Spleen (tissue), 11 donors: ENCODE measurements around the gene WNT7A. TPM values are rescaled to one million over a fixed set of nuclear protein-coding genes. Genes with fewer than 3 reads are reported as not detected.
"Not testable (repeated sequence)": the region's sequence is repeated elsewhere in the genome, so short reads cannot be mapped to it uniquely, and the experiment has no call there.

ENCODE experiments used
- DNase-seq: peaks from one replicate; pipeline ENCODE4 v3.0.0-alpha.2; 2020
- H3K27ac ChIP-seq, 8 donors: fragments of 200-600 bp; sonication (generic) in 7 of 8; 1 replicate in 4 of 8; 2 replicates in 4 of 8; pipeline versions ENCODE4 v1.5.0 to v1.8.0; 2016 to 2021; ENCODE audit warnings: inconsistent platforms in 4 of 8, mild to moderate bottlenecking in 4 of 8, moderate library complexity in 1 of 8
- H3K27me3 ChIP-seq, 7 donors: fragments of 200-600 bp; sonication (generic) in 6 of 7; replicated peaks in 1 of 7; 1 replicate in 4 of 7; 2 replicates in 3 of 7; pipeline versions ENCODE4 v1.5.0 to v1.8.0; 2016 to 2021; ENCODE audit warnings: inconsistent platforms in 3 of 7, mild to moderate bottlenecking in 1 of 7
- H3K36me3 ChIP-seq, 6 donors: fragments of 200-600 bp; sonication (generic) in 5 of 6; 1 replicate in 4 of 6; 2 replicates in 2 of 6; pipeline versions ENCODE4 v1.5.0 to v1.8.0; 2016 to 2021; ENCODE audit warnings: inconsistent platforms in 2 of 6
- H3K4me1 ChIP-seq, 6 donors: fragments of 200-600 bp; sonication (generic) in 5 of 6; 1 replicate in 3 of 6; 2 replicates in 3 of 6; pipeline versions ENCODE4 v1.5.0 to v1.8.0; 2016 to 2021; ENCODE audit warnings: inconsistent platforms in 3 of 6
- H3K4me3 ChIP-seq, 8 donors: fragments of 200-600 bp; sonication (generic) in 7 of 8; 1 replicate in 4 of 8; 2 replicates in 4 of 8; pipeline versions ENCODE4 v1.5.0 to v1.8.0; 2016 to 2021; ENCODE audit warnings: inconsistent platforms in 4 of 8, mild to moderate bottlenecking in 4 of 8, moderate library complexity in 2 of 8
- H3K9me3 ChIP-seq, 8 donors: fragments of 200-600 bp; sonication (generic) in 7 of 8; 1 replicate in 4 of 8; 2 replicates in 4 of 8; pipeline versions ENCODE4 v1.5.0 to v1.8.0; 2016 to 2021; ENCODE audit warnings: inconsistent platforms in 4 of 8
- CTCF ChIP-seq, 11 experiments: fragments of 200-600 bp in 7 of 11; fragments of 450-650 bp in 4 of 11; sonication (generic) in 4 of 11; IDR thresholded peaks in 8 of 11; conservative IDR thresholded peaks in 3 of 11; 1 replicate in 7 of 11; 2 replicates in 4 of 11; pipeline versions ENCODE4 v1.4.0 to v1.8.0; 2016 to 2021; ENCODE audit warnings: antibody characterized with exemption in 11 of 11, inconsistent platforms in 4 of 11, mild to moderate bottlenecking in 1 of 11
- POLR2A ChIP-seq, 3 donors: fragments of 450-650 bp; IDR thresholded peaks; one replicate each; pipeline ENCODE4 v1.5.1; 2017; ENCODE audit warnings: antibody characterized with exemption in 3 of 3, mild to moderate bottlenecking in 1 of 3
- POLR2AphosphoS5 ChIP-seq, 3 donors: sonication (generic); formaldehyde crosslinking; IDR thresholded peaks; one replicate each; pipeline ENCODE4 v1.5.1; 2017; ENCODE audit warnings: antibody characterized with exemption in 3 of 3
- WGBS, 5 donors: extraction: QIAGEN DNeasy Blood & Tissue Kit in 3 of 5; methylation state at CpG; one replicate each; pipeline versions ENCODE4 v1.1.5 to v1.1.7; 2013 to 2018; 5-methylcytosine and 5-hydroxymethylcytosine counted together
- intact Hi-C: fragments of 100-400 bp; cut with DNase I; formaldehyde crosslinking; loops from one replicate; pipeline ENCODE4 v1.15.0; 2023; ENCODE audit warnings: low total_unique reads
- polyA plus RNA-seq, 3 donors: library from polyadenylated mRNA; stranded (reverse); fragments of 200-250 nt; gene quantifications; one replicate each; pipeline ENCODE4 v1.2.1, GENCODE V29; 2013
- total RNA-seq, 7 donors: library from RNA; depleted of rRNA in 3 of 7; stranded (reverse); fragments of >200 nt in 3 of 7; fragmentation: NEBNext Ultra II Directional in 4 of 7; extraction: Animal tissue kit (Norgen Biotek cat#: 25700) in 4 of 7; gene quantifications; one replicate each; pipeline versions ENCODE4 v1.1.0 to v1.2.1, GENCODE V29; 2016 to 2021
- donor health status: healthy with polysubstance abuse.
- donor health status: DM: no; HTN: no; CAD: no; lungs with moderate emphysema.
- donor health status: DM: no; HTN: no; CAD: no.
- donor health status: Bipolar disorder and iron deficiency.
- donor health status: healthy.
- donor health status: DM: no; HTN: no; CAD: no.
- donor health status: DM: yes; HTN: yes; CAD: no.

Gene WNT7A
- total and polyA plus RNA-seq, 10 donors = 0.52 to 6.3 (median 2.0) TPM

DNA sequence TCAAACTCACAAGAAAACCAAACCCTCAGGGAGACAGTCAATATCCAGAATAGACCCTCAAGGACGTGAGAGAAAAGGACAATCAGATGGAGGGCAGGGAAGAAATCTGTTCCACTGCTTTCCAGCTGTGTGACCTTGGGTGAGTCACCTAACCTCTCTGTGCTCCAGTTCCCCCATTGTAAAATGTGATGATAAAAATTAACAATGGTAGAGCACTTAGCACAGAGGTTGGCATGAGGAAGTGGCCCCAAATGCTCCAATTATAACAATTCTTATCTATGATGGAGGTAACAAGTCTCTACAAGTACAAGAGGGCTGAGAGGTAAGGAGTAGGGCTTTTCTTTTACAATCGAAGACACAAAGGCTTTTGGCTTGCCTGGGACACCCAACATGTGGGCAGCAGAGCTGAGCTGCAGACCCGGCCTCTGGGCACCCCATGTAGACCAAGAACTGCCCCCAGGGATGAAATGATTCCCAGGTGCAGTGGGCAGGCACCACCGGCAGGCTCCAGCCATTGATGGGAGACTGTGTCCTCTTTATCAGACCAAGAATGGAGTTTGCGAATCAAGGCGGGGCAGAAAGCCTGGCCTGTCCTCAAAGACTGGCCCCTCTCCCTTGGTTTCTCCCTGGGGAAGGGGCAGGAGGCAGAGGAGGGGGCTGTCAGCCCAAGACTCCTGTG, 22.0 kb downstream of the WNT7A start:
- no peak overlapping the region for H3K4me3 ChIP-seq
- H3K27ac ChIP-seq = no peak overlapping the region
- H3K36me3 ChIP-seq = peaks cover 0 to 4% (median 0%) of the 10 kb centered on the region in 6 donors
- no peaks in the 10 kb centered on the region for H3K4me1 ChIP-seq
- 71 to 79% (median 74%) methylated on average over 6 of the region's 6 CpGs for WGBS, 5 donors
- intact Hi-C loops = no loop called here
- H3K27me3 ChIP-seq = peaks cover 0 to 47% (median 0%) of the 10 kb centered on the region in 7 donors
- TF ChIP-seq CTCF (IDR thresholded peaks at IDR 0.05 in 8 of 11, conservative IDR thresholded peaks at IDR 0.05 in 3 of 11) = no peak
- TF ChIP-seq POLR2A (IDR thresholded peaks at IDR 0.05) = no peak
- TF ChIP-seq POLR2AphosphoS5 (IDR thresholded peaks at IDR 0.05) = no peak
- no peaks in the 10 kb centered on the region for H3K9me3 ChIP-seq
- peak; percentile 43 for DNase-seq

DNA sequence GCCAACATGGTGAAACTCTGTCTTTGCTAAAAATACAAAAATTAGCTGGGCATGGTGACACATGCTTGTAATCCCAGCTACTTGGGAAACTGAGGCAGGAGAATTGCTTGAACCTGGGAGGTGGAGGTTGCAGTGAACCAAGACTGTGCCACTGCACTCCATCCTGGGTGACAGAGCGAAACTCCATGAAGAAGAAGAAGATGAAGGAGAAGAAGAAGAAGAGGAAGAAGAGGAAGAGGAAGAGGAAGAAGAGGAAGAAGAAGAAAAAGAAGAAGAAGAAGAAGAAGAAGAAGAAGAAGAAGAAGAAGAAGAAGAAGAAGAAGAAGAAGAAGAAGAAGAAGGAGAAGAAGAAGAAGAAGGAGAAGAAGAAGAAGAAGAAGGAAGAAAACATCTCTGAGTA, 23.2 kb downstream of the WNT7A start:
- 85 to 100% (median 92%) methylated on average over 1 of the region's 1 CpG for WGBS, 5 donors
- intact Hi-C loops, H3K27ac ChIP-seq, H3K9me3 ChIP-seq, H3K4me3 ChIP-seq, DNase-seq, H3K4me1 ChIP-seq, H3K36me3 ChIP-seq: not testable (repeated sequence)
- H3K27me3 ChIP-seq = peaks cover 0 to 43% (median 0%) of the 10 kb centered on the region in 7 donors

GRCh38 chr3:13856006-13856405, 23.9 kb downstream of the WNT7A start:
- Histone ChIP-seq H3K27ac (no peak overlapping the region), H3K9me3 (no peaks in the 10 kb centered on the region), H3K4me3 (no peak overlapping the region), H3K4me1 (no peaks in the 10 kb centered on the region), H3K27me3 (peaks cover 0 to 42% (median 0%) of the 10 kb centered on the region in 7 donors), H3K36me3 (peaks cover 0 to 4% (median 0%) of the 10 kb centered on the region in 6 donors)
- WGBS, 5 donors = 91 to 100% (median 93%) methylated on average over 6 to 7 of the region's 7 CpGs
- DNase-seq = peak; percentile 56
- intact Hi-C loops = no loop called here
- TF ChIP-seq POLR2AphosphoS5 (IDR thresholded peaks at IDR 0.05) = no peak
- TF ChIP-seq POLR2A (IDR thresholded peaks at IDR 0.05) = no peak
- TF ChIP-seq CTCF (IDR thresholded peaks at IDR 0.05 in 8 of 11, conservative IDR thresholded peaks at IDR 0.05 in 3 of 11) = no peak

DNA sequence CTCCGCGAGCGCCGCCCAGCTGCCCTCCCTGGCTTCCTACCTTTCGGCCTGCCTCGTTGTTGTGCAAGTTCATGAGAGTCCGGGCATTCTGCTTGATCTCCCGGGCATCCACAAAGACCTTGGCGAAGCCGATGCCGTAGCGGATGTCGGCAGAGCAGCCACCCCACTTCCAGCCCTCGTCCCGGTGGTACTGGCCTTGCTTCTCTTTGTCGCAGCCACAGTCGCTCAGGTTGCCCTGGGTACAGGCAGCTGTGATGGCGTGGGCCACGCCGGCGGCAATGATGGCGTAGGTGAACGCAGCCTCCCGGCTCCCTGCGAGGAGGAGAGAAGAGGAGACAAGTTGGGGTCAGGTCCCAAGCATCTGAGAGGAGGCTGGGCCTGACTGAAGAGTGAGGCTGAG, 25.4 kb downstream of the WNT7A start:
- 90 to 95% (median 91%) methylated on average over 24 to 25 of the region's 25 CpGs for WGBS, 5 donors
- Histone ChIP-seq H3K27ac (no peak overlapping the region), H3K36me3 (peaks cover 0 to 4% (median 0%) of the 10 kb centered on the region in 6 donors), H3K4me1 (no peaks in the 10 kb centered on the region), H3K27me3 (peaks cover 0 to 39% (median 0%) of the 10 kb centered on the region in 7 donors), H3K9me3 (no peaks in the 10 kb centered on the region), H3K4me3 (no peak overlapping the region)
- TF ChIP-seq POLR2A (IDR thresholded peaks at IDR 0.05) = no peak
- TF ChIP-seq CTCF (IDR thresholded peaks at IDR 0.05 in 8 of 11, conservative IDR thresholded peaks at IDR 0.05 in 3 of 11) = no peak
- no peak for TF ChIP-seq POLR2AphosphoS5 (IDR thresholded peaks at IDR 0.05)
- peak; percentile 71 for DNase-seq
- intact Hi-C loops = no loop called here
